ENCODE results near the gene PTPRC.

The PTPRC gene

GRCh38 chr1:198623752-198624647 lies 14.8 kb upstream of the PTPRC start:
- TF ChIP-seq, protein P1, sequence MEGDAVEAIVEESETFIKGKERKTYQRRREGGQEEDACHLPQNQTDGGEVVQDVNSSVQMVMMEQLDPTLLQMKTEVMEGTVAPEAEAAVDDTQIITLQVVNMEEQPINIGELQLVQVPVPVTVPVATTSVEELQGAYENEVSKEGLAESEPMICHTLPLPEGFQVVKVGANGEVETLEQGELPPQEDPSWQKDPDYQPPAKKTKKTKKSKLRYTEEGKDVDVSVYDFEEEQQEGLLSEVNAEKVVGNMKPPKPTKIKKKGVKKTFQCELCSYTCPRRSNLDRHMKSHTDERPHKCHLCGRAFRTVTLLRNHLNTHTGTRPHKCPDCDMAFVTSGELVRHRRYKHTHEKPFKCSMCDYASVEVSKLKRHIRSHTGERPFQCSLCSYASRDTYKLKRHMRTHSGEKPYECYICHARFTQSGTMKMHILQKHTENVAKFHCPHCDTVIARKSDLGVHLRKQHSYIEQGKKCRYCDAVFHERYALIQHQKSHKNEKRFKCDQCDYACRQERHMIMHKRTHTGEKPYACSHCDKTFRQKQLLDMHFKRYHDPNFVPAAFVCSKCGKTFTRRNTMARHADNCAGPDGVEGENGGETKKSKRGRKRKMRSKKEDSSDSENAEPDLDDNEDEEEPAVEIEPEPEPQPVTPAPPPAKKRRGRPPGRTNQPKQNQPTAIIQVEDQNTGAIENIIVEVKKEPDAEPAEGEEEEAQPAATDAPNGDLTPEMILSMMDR (IDR thresholded peaks at IDR 0.05) = no peak

DNA sequence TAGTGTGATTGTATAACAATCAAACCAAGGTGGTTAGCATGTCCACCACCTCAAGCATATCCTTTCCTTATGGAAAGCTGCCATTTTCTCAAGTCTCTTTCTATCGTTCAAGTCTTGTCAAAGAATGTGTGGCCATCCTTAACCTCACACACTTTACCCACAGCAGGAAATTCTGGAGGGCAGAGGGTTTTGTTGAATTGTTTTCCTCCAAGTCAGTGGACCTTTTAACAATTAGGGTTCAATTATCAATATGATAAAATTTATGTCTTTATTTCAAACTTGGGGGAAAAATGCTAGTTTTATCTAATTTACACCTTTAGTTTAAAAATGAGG lies 14.2 kb upstream of the PTPRC start:
- TF ChIP-seq, protein P1 (IDR thresholded peaks at IDR 0.05) = no peak

DNA sequence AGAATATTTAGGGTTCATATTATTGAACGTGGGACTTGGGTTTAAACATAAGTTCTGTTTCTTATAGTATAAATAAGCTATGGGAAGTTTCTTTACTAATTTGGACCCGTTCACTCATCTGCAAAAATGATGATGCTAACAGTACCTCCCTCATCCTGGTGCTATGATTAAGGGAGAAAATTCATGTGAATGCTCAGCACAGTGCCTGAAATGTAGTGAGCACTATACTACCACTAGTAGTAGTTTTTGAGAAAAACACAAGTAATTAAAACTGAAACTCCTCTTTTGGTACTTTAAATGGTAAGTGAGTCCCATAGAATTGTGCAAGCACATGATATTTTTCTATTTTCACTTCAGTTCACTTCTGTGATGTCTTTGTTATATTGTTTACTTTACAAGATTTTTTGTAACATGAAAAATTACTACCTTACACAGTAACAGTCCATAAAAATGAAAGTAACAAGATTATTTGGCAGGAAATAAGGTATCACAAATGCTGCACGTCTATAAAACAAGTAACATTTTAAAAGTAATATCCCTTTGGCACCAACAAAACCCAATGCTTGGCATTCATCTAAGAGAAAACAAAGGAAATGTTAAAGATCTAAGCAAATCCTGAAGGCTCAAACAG lies 11.3 kb upstream of the PTPRC start:
- TF ChIP-seq, protein P1 (IDR thresholded peaks at IDR 0.05) = no peak

GRCh38 chr1:198628067-198628455 lies 10.8 kb upstream of the PTPRC start:
- TF ChIP-seq, protein P1 (IDR thresholded peaks at IDR 0.05) = no peak

GRCh38 chr1:198629610-198630009 lies 9.2 kb upstream of the PTPRC start:
- TF ChIP-seq, protein P1 (IDR thresholded peaks at IDR 0.05) = no peak

GRCh38 chr1:198630863-198631262 lies 8.0 kb upstream of the PTPRC start:
- TF ChIP-seq, protein P1 (IDR thresholded peaks at IDR 0.05) = no peak

GRCh38 chr1:198631292-198631691 lies 7.5 kb upstream of the PTPRC start:
- TF ChIP-seq, protein P1 (IDR thresholded peaks at IDR 0.05) = no peak

All from LNCAP (cell line).